Panc1 (cell line): Measurements from ENCODE around the gene SENP7. TPM values are rescaled to one million over a fixed set of nuclear protein-coding genes. Genes with fewer than 3 reads are reported as not detected.

ENCODE experiments used
- ATAC-seq: fragments of 200-7000 bp; cut with Tn5 transposase; 2 replicates; pipeline ENCODE4 v1.9.1; 2020; ENCODE audit warnings: mild to moderate bottlenecking, moderate library complexity
- BruUV-seq: library from RNA; stranded (reverse); fragments of 400-500 nt; replicated peaks from 2 replicates; lab custom pipeline; 2021; lab: Mats Ljungman, UMichigan
- CTCF ChIA-PET: fragments of 300-600 bp; sonication (Branson Sonifier 250); formaldehyde crosslinking; loops from one replicate; lab custom pipeline; 2022; ENCODE audit warnings: antibody characterized with exemption; lab: Charles Lee
- POLR2A ChIA-PET: fragments of 300-600 bp; sonication (Branson Sonifier 250); formaldehyde crosslinking; loops from one replicate; lab custom pipeline; 2022; ENCODE audit warnings: antibody characterized with exemption; lab: Charles Lee
- DNase-seq: peaks from one replicate; pipeline ENCODE4 v3.0.0-alpha.2; 2010; ENCODE audit warnings: low read depth, low spot score
- H3K27ac ChIP-seq: 2 replicates; pipeline ENCODE4 v1.5.1; 2011; ENCODE audit warnings: mild to moderate bottlenecking, low read length, inconsistent platforms
- H3K27me3 ChIP-seq: fragments of 200-500 bp; sonication (Bioruptor generic); 2 replicates; pipeline ENCODE4 v1.6.0; 2014; ENCODE audit warnings: low read length, inconsistent platforms; ENCODE audit not compliant: control insufficient read depth, insufficient read depth
- H3K36me3 ChIP-seq: fragments of 200-500 bp; sonication (Bioruptor generic); 2 replicates; pipeline ENCODE4 v1.5.1; 2014; ENCODE audit warnings: inconsistent platforms, mild to moderate bottlenecking, low read length, moderate library complexity; ENCODE audit not compliant: control insufficient read depth, insufficient read depth
- H3K4me1 ChIP-seq: 2 replicates; pipeline ENCODE4 v1.5.1; 2011; ENCODE audit warnings: inconsistent platforms, mild to moderate bottlenecking, low read length, moderate library complexity; ENCODE audit not compliant: control insufficient read depth, insufficient read depth
- H3K4me3 ChIP-seq, 2 experiments: 2 replicates each; pipeline ENCODE4 v1.5.1; 2011 to 2012; ENCODE audit warnings: low read depth in 2 of 2, low read length in 2 of 2, mild to moderate bottlenecking in 2 of 2, inconsistent platforms in 1 of 2, moderate library complexity in 1 of 2
- H3K9me3 ChIP-seq: fragments of 200-500 bp; sonication (Bioruptor generic); 2 replicates; pipeline ENCODE4 v1.5.1; 2014; ENCODE audit warnings: low read depth, mild to moderate bottlenecking, inconsistent platforms, low read length, moderate library complexity; ENCODE audit not compliant: control insufficient read depth, insufficient read depth
- POLR2AphosphoS5 ChIP-seq: IDR thresholded peaks from 2 replicates; pipeline ENCODE4 v1.6.1; 2012; ENCODE audit warnings: mild to moderate bottlenecking, low read depth, low read length, moderate library complexity
- SIN3A ChIP-seq: IDR thresholded peaks from 2 replicates; pipeline ENCODE4 v1.6.1; 2012; ENCODE audit warnings: low read depth, mild to moderate bottlenecking, low read length, moderate library complexity, borderline replicate concordance; ENCODE audit not compliant: insufficient read depth
- TCF7L2 ChIP-seq: IDR thresholded peaks from 2 replicates; pipeline ENCODE4 v1.6.1; 2011; ENCODE audit warnings: mild to moderate bottlenecking, low read depth, low read length, inconsistent platforms
- in situ Hi-C: cut with HindIII; loops from 2 replicates; pipeline ENCODE4 v1.10.0; 2016; ENCODE audit warnings: low sequenced_read_pairs, low pct_unique_long_range_greater_than_20kb
- intact Hi-C: fragments of 100-400 bp; cut with micrococcal nuclease; formaldehyde crosslinking; loops from one replicate; pipeline ENCODE4 v1.10.0; 2022; ENCODE audit not compliant: unreplicated experiment
- total RNA-seq: library from RNA; stranded (reverse); gene quantifications from one replicate; pipeline ENCODE4 v1.2.1, GENCODE V29; 2021; ENCODE audit not compliant: unreplicated experiment
- TF ChIP-seq, protein P1 (sequence below): fragments of 450-650 bp; IDR thresholded peaks from 2 replicates; pipeline ENCODE4 v1.5.1; 2017; ENCODE audit warnings: mild to moderate bottlenecking
- TF ChIP-seq, protein P2 (sequence below), 2 experiments: IDR thresholded peaks; 2 replicates each; pipeline ENCODE4 v1.6.1; 2011 to 2012; ENCODE audit warnings: low read depth in 2 of 2, control low read depth in 1 of 2, low read length in 1 of 2, mild to moderate bottlenecking in 1 of 2, moderate library complexity in 1 of 2; ENCODE audit not compliant: insufficient read depth in 1 of 2

Gene SENP7
- total RNA-seq, 1 experiment from 2014 or later: 10.1 TPM

DNA sequence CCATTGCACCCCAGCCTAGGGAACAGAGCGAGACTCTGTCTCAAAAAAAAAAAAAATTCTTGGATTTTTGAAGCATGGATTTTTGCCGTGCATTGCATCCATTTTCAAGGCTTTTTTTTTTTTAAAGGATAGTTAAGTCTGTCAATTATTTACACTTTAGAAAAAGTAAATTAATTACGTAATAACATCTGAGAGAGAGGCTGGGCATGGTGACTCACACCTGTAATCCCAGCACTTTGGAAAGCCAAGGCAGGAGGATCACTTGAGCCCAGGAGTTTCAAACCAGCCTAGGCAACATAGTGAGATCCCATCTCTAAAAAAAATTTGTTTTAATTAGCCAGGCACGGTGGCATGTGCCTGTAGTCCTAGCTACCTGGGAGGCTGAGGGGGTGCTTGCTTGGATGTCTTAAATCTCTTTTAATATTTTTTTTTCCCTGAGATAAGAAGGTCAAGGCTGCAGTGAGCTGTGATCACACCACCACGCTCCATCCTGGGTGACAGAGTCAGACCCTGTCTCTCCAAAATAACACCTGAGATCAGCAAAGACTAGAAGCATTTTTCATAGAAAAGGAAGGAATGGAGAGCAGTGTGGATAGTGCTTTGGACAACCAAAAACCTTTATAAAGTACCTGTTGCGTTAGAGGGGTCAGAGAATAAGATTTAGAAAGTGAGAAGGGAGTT, 6.8 kb upstream of the SENP7 start:
- BruUV-seq: no TSS peak
- H3K4me3 ChIP-seq: no peak overlapping the region
- ATAC-seq: no peak
- no peak for DNase-seq
- ChIA-PET CTCF (interaction anchor here (0.6 kb wide), 2 partner anchors 13 to 85 kb away, joined by 3 read pairs; no protein-coding TSS in a partner anchor), POLR2A (no interaction called here)
- H3K4me1 ChIP-seq: no peaks in the 10 kb centered on the region
- no peak overlapping the region for H3K27ac ChIP-seq
- no peaks in the 10 kb centered on the region for H3K9me3 ChIP-seq
- no peaks in the 10 kb centered on the region for H3K36me3 ChIP-seq
- intact Hi-C loops: no loop called here
- H3K27me3 ChIP-seq: no peaks in the 10 kb centered on the region
- TF ChIP-seq SIN3A (no peak), POLR2AphosphoS5 (no peak), TCF7L2 (no peak)
- TF ChIP-seq, protein P1, sequence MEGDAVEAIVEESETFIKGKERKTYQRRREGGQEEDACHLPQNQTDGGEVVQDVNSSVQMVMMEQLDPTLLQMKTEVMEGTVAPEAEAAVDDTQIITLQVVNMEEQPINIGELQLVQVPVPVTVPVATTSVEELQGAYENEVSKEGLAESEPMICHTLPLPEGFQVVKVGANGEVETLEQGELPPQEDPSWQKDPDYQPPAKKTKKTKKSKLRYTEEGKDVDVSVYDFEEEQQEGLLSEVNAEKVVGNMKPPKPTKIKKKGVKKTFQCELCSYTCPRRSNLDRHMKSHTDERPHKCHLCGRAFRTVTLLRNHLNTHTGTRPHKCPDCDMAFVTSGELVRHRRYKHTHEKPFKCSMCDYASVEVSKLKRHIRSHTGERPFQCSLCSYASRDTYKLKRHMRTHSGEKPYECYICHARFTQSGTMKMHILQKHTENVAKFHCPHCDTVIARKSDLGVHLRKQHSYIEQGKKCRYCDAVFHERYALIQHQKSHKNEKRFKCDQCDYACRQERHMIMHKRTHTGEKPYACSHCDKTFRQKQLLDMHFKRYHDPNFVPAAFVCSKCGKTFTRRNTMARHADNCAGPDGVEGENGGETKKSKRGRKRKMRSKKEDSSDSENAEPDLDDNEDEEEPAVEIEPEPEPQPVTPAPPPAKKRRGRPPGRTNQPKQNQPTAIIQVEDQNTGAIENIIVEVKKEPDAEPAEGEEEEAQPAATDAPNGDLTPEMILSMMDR: no peak
- TF ChIP-seq, protein P2, sequence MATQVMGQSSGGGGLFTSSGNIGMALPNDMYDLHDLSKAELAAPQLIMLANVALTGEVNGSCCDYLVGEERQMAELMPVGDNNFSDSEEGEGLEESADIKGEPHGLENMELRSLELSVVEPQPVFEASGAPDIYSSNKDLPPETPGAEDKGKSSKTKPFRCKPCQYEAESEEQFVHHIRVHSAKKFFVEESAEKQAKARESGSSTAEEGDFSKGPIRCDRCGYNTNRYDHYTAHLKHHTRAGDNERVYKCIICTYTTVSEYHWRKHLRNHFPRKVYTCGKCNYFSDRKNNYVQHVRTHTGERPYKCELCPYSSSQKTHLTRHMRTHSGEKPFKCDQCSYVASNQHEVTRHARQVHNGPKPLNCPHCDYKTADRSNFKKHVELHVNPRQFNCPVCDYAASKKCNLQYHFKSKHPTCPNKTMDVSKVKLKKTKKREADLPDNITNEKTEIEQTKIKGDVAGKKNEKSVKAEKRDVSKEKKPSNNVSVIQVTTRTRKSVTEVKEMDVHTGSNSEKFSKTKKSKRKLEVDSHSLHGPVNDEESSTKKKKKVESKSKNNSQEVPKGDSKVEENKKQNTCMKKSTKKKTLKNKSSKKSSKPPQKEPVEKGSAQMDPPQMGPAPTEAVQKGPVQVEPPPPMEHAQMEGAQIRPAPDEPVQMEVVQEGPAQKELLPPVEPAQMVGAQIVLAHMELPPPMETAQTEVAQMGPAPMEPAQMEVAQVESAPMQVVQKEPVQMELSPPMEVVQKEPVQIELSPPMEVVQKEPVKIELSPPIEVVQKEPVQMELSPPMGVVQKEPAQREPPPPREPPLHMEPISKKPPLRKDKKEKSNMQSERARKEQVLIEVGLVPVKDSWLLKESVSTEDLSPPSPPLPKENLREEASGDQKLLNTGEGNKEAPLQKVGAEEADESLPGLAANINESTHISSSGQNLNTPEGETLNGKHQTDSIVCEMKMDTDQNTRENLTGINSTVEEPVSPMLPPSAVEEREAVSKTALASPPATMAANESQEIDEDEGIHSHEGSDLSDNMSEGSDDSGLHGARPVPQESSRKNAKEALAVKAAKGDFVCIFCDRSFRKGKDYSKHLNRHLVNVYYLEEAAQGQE (IDR thresholded peaks at IDR 0.05; ENCODE audit: insufficient read depth in 1 of 2, low read depth in 2 of 2, low read length in 1 of 2): no peak
- in situ Hi-C loops: no loop called here

DNA sequence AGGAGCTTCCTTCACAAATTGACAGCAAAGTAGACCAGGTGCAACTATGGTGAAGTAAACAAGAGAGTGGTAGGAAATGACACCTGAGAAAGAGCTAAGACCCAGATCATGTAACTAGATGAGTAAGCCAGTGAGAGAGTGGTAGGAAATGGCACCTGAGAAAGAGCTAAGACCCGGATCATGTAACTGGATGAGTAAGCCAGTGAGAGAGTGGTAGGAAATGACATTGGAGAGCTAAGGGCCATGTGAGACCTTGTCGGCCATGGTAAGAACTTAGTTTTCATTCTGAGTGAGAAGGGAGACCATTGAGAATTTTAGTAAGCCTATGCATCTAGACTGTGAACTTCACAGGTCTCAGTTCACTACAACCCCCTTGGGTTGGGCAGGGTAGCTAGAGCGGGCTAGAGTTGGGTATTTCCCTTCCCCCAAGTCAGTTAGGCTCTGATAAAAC, 5.4 kb upstream of the SENP7 start:
- in situ Hi-C loops (no loop called here), intact Hi-C loops (no loop called here)
- Histone ChIP-seq H3K27ac (no peak overlapping the region), H3K9me3 (no peaks in the 10 kb centered on the region), H3K27me3 (no peaks in the 10 kb centered on the region), H3K4me3 (no peak overlapping the region), H3K4me1 (peaks cover 7% of the 10 kb centered on the region), H3K36me3 (no peaks in the 10 kb centered on the region)
- CTCF ChIA-PET: no interaction called here
- TF ChIP-seq TCF7L2 (no peak), POLR2AphosphoS5 (no peak), SIN3A (no peak)
- TF ChIP-seq, protein P2 (IDR thresholded peaks at IDR 0.05; ENCODE audit: insufficient read depth in 1 of 2, low read depth in 2 of 2, low read length in 1 of 2): no peak
- TF ChIP-seq, protein P1: no peak
- no peak for DNase-seq
- no TSS peak for BruUV-seq
- no peak for ATAC-seq
- POLR2A ChIA-PET: no interaction called here
